ENCODE data around the gene UBR2.

The UBR2 gene

GRCh38 chr6:42693725-42694323, 130.0 kb downstream of the UBR2 start:
- H3K79me1 ChIP-seq (ENCODE audit: low read depth, low read length) = no peaks in the 10 kb centered on the region
- no peaks in the 10 kb centered on the region for H3K4me1 ChIP-seq (ENCODE audit: control insufficient read depth in 2 of 2, insufficient read depth in 1 of 2, low read depth in 1 of 2, low read length in 2 of 2)
- no peak for DNase-seq (ENCODE audit: low spot score)

GRCh38 chr6:42694586-42694985, 130.8 kb downstream of the UBR2 start:
- no CpG with 5 or more reads among the region's 4 CpGs for WGBS, 2 donors (ENCODE audit: extremely low coverage in 2 of 2, insufficient read length in 2 of 2, insufficient replicate concordance in 1 of 2)

More at GRCh38 chr6:42693725-42694323, 130.0 kb downstream of the UBR2 start:
- Histone ChIP-seq H4K91ac (ENCODE audit: low read depth, low read length, poor library complexity) (no peak overlapping the region), H3K4ac (ENCODE audit: low read length) (no peak overlapping the region), H3K36me3 (replicated peaks in 1 of 2; ENCODE audit: control insufficient read depth in 2 of 2, insufficient read depth in 2 of 2, low read length in 2 of 2) (peaks cover 17 to 64% of the 10 kb centered on the region in 2 donors), H3K23ac (ENCODE audit: low read depth, low read length, poor library complexity) (no peak overlapping the region), H2BK5ac (ENCODE audit: low read length) (no peak overlapping the region), H3K27ac (replicated peaks; ENCODE audit: low read length) (no peak overlapping the region), H3K4me2 (ENCODE audit: insufficient read depth, low read length, poor library complexity, severe bottlenecking) (no peak overlapping the region), H2BK12ac (ENCODE audit: low read length) (no peak overlapping the region), H3K9me3 (replicated peaks in 1 of 2; ENCODE audit: control insufficient read depth in 2 of 2, insufficient read depth in 1 of 2, low read depth in 1 of 2, low read length in 2 of 2) (no peaks in the 10 kb centered on the region), H3K14ac (ENCODE audit: low read length) (no peak overlapping the region), H4K8ac (ENCODE audit: low read depth, low read length) (no peak overlapping the region), H2AK5ac (ENCODE audit: low read depth, low read length) (no peak overlapping the region), H3K9ac (ENCODE audit: low read depth, low read length, poor library complexity) (no peak overlapping the region), H2BK15ac (ENCODE audit: low read length) (no peak overlapping the region), H3K27me3 (ENCODE audit: control insufficient read depth in 3 of 3, insufficient read depth in 3 of 3, low read depth in 1 of 3, low read length in 3 of 3) (no peaks in the 10 kb centered on the region), H3K18ac (ENCODE audit: low read length) (no peak overlapping the region), H2AFZ (ENCODE audit: low read length) (no peak overlapping the region), H3K4me3 (ENCODE audit: low read length in 2 of 2) (no peak overlapping the region), H2BK120ac (ENCODE audit: low read depth, low read length) (no peak overlapping the region)
- no CpG with 5 or more reads among the region's 2 CpGs for WGBS, 2 donors (ENCODE audit: extremely low coverage in 2 of 2, insufficient read length in 2 of 2, insufficient replicate concordance in 1 of 2)

GRCh38 chr6:42696526-42697267, 132.9 kb downstream of the UBR2 start:
- Histone ChIP-seq H3K18ac (ENCODE audit: low read length) (no peak overlapping the region), H3K4ac (ENCODE audit: low read length) (no peak overlapping the region), H3K9ac (ENCODE audit: low read depth, low read length, poor library complexity) (no peak overlapping the region), H4K8ac (ENCODE audit: low read depth, low read length) (no peak overlapping the region), H3K36me3 (replicated peaks in 1 of 2; ENCODE audit: control insufficient read depth in 2 of 2, insufficient read depth in 2 of 2, low read length in 2 of 2) (peaks cover 4 to 35% of the 10 kb centered on the region in 2 donors), H3K79me1 (ENCODE audit: low read depth, low read length) (no peaks in the 10 kb centered on the region), H4K91ac (ENCODE audit: low read depth, low read length, poor library complexity) (no peak overlapping the region), H3K27me3 (ENCODE audit: control insufficient read depth in 3 of 3, insufficient read depth in 3 of 3, low read depth in 1 of 3, low read length in 3 of 3) (no peaks in the 10 kb centered on the region), H3K9me3 (replicated peaks in 1 of 2; ENCODE audit: control insufficient read depth in 2 of 2, insufficient read depth in 1 of 2, low read depth in 1 of 2, low read length in 2 of 2) (no peaks in the 10 kb centered on the region), H3K4me1 (ENCODE audit: control insufficient read depth in 2 of 2, insufficient read depth in 1 of 2, low read depth in 1 of 2, low read length in 2 of 2) (no peaks in the 10 kb centered on the region), H2BK12ac (ENCODE audit: low read length) (no peak overlapping the region), H2AFZ (ENCODE audit: low read length) (no peak overlapping the region), H2BK15ac (ENCODE audit: low read length) (no peak overlapping the region), H2BK5ac (ENCODE audit: low read length) (no peak overlapping the region), H3K14ac (ENCODE audit: low read length) (no peak overlapping the region), H2AK5ac (ENCODE audit: low read depth, low read length) (no peak overlapping the region), H3K27ac (replicated peaks; ENCODE audit: low read length) (no peak overlapping the region), H3K23ac (ENCODE audit: low read depth, low read length, poor library complexity) (no peak overlapping the region), H3K4me3 (ENCODE audit: low read length in 2 of 2) (no peak overlapping the region), H2BK120ac (ENCODE audit: low read depth, low read length) (no peak overlapping the region), H3K4me2 (ENCODE audit: insufficient read depth, low read length, poor library complexity, severe bottlenecking) (no peak overlapping the region)
- WGBS, 2 donors (ENCODE audit: extremely low coverage in 2 of 2, insufficient read length in 2 of 2, insufficient replicate concordance in 1 of 2) = no CpG with 5 or more reads among the region's 7 CpGs
- no peak for DNase-seq (ENCODE audit: low spot score)

More at GRCh38 chr6:42694586-42694985, 130.8 kb downstream of the UBR2 start:
- H4K91ac ChIP-seq (ENCODE audit: low read depth, low read length, poor library complexity) = no peak overlapping the region
- H2AK5ac ChIP-seq (ENCODE audit: low read depth, low read length) = no peak overlapping the region
- no peak overlapping the region for H3K4me3 ChIP-seq (ENCODE audit: low read length in 2 of 2)
- H2BK15ac ChIP-seq (ENCODE audit: low read length) = no peak overlapping the region
- H3K18ac ChIP-seq (ENCODE audit: low read length) = no peak overlapping the region
- H2BK5ac ChIP-seq (ENCODE audit: low read length) = no peak overlapping the region
- H2BK12ac ChIP-seq (ENCODE audit: low read length) = no peak overlapping the region
- H3K14ac ChIP-seq (ENCODE audit: low read length) = no peak overlapping the region
- H2BK120ac ChIP-seq (ENCODE audit: low read depth, low read length) = no peak overlapping the region
- peaks cover 13 to 56% of the 10 kb centered on the region in 2 donors for H3K36me3 ChIP-seq (replicated peaks in 1 of 2; ENCODE audit: control insufficient read depth in 2 of 2, insufficient read depth in 2 of 2, low read length in 2 of 2)
- H3K23ac ChIP-seq (ENCODE audit: low read depth, low read length, poor library complexity) = no peak overlapping the region
- no peak overlapping the region for H3K27ac ChIP-seq (replicated peaks; ENCODE audit: low read length)
- H3K4ac ChIP-seq (ENCODE audit: low read length) = no peak overlapping the region
- no peaks in the 10 kb centered on the region for H3K27me3 ChIP-seq (ENCODE audit: control insufficient read depth in 3 of 3, insufficient read depth in 3 of 3, low read depth in 1 of 3, low read length in 3 of 3)
- no peaks in the 10 kb centered on the region for H3K4me1 ChIP-seq (ENCODE audit: control insufficient read depth in 2 of 2, insufficient read depth in 1 of 2, low read depth in 1 of 2, low read length in 2 of 2)
- DNase-seq (ENCODE audit: low spot score) = no peak
- H3K9ac ChIP-seq (ENCODE audit: low read depth, low read length, poor library complexity) = no peak overlapping the region
- H3K9me3 ChIP-seq (replicated peaks in 1 of 2; ENCODE audit: control insufficient read depth in 2 of 2, insufficient read depth in 1 of 2, low read depth in 1 of 2, low read length in 2 of 2) = no peaks in the 10 kb centered on the region
- H3K4me2 ChIP-seq (ENCODE audit: insufficient read depth, low read length, poor library complexity, severe bottlenecking) = no peak overlapping the region
- no peak overlapping the region for H2AFZ ChIP-seq (ENCODE audit: low read length)
- H4K8ac ChIP-seq (ENCODE audit: low read depth, low read length) = no peak overlapping the region
- H3K79me1 ChIP-seq (ENCODE audit: low read depth, low read length) = no peaks in the 10 kb centered on the region

- no peak overlapping the region for H2BK12ac ChIP-seq (ENCODE audit: low read length)
- no CpG with 5 or more reads among the region's 5 CpGs for WGBS, 2 donors (ENCODE audit: extremely low coverage in 2 of 2, insufficient read length in 2 of 2, insufficient replicate concordance in 1 of 2)
These were observed 133.4 kb downstream of the UBR2 start for GRCh38 chr6:42697268-42697655.

More at GRCh38 chr6:42697268-42697655, 133.4 kb downstream of the UBR2 start:
- H3K9ac ChIP-seq (ENCODE audit: low read depth, low read length, poor library complexity) = no peak overlapping the region
- H3K79me1 ChIP-seq (ENCODE audit: low read depth, low read length) = no peaks in the 10 kb centered on the region
- H3K27ac ChIP-seq (replicated peaks; ENCODE audit: low read length) = no peak overlapping the region
- no peak overlapping the region for H2AK5ac ChIP-seq (ENCODE audit: low read depth, low read length)
- no peaks in the 10 kb centered on the region for H3K4me1 ChIP-seq (ENCODE audit: control insufficient read depth in 2 of 2, insufficient read depth in 1 of 2, low read depth in 1 of 2, low read length in 2 of 2)
- no peak overlapping the region for H3K23ac ChIP-seq (ENCODE audit: low read depth, low read length, poor library complexity)
- H2AFZ ChIP-seq (ENCODE audit: low read length) = no peak overlapping the region
- no peak overlapping the region for H3K14ac ChIP-seq (ENCODE audit: low read length)
- H2BK15ac ChIP-seq (ENCODE audit: low read length) = no peak overlapping the region
- H3K4me3 ChIP-seq (ENCODE audit: low read length in 2 of 2) = no peak overlapping the region
- H3K18ac ChIP-seq (ENCODE audit: low read length) = no peak overlapping the region
- H3K4me2 ChIP-seq (ENCODE audit: insufficient read depth, low read length, poor library complexity, severe bottlenecking) = no peak overlapping the region
- no peak overlapping the region for H3K4ac ChIP-seq (ENCODE audit: low read length)
- no peaks in the 10 kb centered on the region for H3K27me3 ChIP-seq (ENCODE audit: control insufficient read depth in 3 of 3, insufficient read depth in 3 of 3, low read depth in 1 of 3, low read length in 3 of 3)
- H4K8ac ChIP-seq (ENCODE audit: low read depth, low read length) = no peak overlapping the region
- H4K91ac ChIP-seq (ENCODE audit: low read depth, low read length, poor library complexity) = no peak overlapping the region
- no peak overlapping the region for H2BK5ac ChIP-seq (ENCODE audit: low read length)
- H3K36me3 ChIP-seq (replicated peaks in 1 of 2; ENCODE audit: control insufficient read depth in 2 of 2, insufficient read depth in 2 of 2, low read length in 2 of 2) = peaks cover 2 to 30% of the 10 kb centered on the region in 2 donors
- no peak for DNase-seq (ENCODE audit: low spot score)
- no peaks in the 10 kb centered on the region for H3K9me3 ChIP-seq (replicated peaks in 1 of 2; ENCODE audit: control insufficient read depth in 2 of 2, insufficient read depth in 1 of 2, low read depth in 1 of 2, low read length in 2 of 2)
- no peak overlapping the region for H2BK120ac ChIP-seq (ENCODE audit: low read depth, low read length)

Data from neuronal stem cell (in vitro differentiated cells).